Caco-2 (cell line): ENCODE measurements around the gene MED12L. TPM values are rescaled to one million over a fixed set of nuclear protein-coding genes. Genes with fewer than 3 reads are reported as not detected.

ENCODE experiments used
- BruUV-seq: library from RNA; stranded (reverse); fragments of 400-500 nt; replicated peaks from 2 replicates; lab custom pipeline; 2021; lab: Mats Ljungman, UMichigan
- CTCF ChIA-PET: fragments of 300-600 bp; sonication (Branson Sonifier 250); formaldehyde crosslinking; loops from one replicate; lab custom pipeline; 2022; ENCODE audit warnings: antibody characterized with exemption; lab: Charles Lee
- POLR2A ChIA-PET: fragments of 300-600 bp; sonication (Branson Sonifier 250); formaldehyde crosslinking; loops from one replicate; lab custom pipeline; 2022; ENCODE audit warnings: antibody characterized with exemption; lab: Charles Lee
- DNase-seq, 2 experiments: peaks; one replicate each; pipeline versions ENCODE4 v3.0.0 to v3.0.0-alpha.2; 2020 to 2022
- H3K27me3 ChIP-seq: replicated peaks from 2 replicates; pipeline ENCODE4 v1.6.0; 2011; ENCODE audit warnings: low read length; ENCODE audit not compliant: control insufficient read depth, insufficient read depth
- H3K36me3 ChIP-seq: 2 replicates; pipeline ENCODE4 v1.5.1; 2011; ENCODE audit warnings: low read length; ENCODE audit not compliant: control insufficient read depth, insufficient read depth
- H3K4me1 ChIP-seq: fragments of 250-450 bp; sonication (Bioruptor Pico); 2 replicates; pipeline ENCODE4 v1.5.1; 2020; ENCODE audit warnings: mild to moderate bottlenecking
- H3K4me3 ChIP-seq: 2 replicates; pipeline ENCODE4 v1.5.1; 2011; ENCODE audit warnings: low read depth, mild to moderate bottlenecking, control low read depth, low read length
- H3K9me3 ChIP-seq: fragments of 250-450 bp; sonication (Bioruptor Pico); 2 replicates; pipeline ENCODE4 v1.5.1; 2020; ENCODE audit warnings: mild to moderate bottlenecking, moderate library complexity
- H3K27ac Mint-ChIP-seq: one replicate; pipeline ENCODE4 v1.8.0; 2022; ENCODE audit warnings: mixed read lengths; ENCODE audit not compliant: unreplicated experiment
- H3K27me3 Mint-ChIP-seq: one replicate; pipeline ENCODE4 v1.8.0; 2022; ENCODE audit warnings: mixed read lengths; ENCODE audit not compliant: insufficient read depth, unreplicated experiment
- H3K36me3 Mint-ChIP-seq: one replicate; pipeline ENCODE4 v1.8.0; 2022; ENCODE audit warnings: mild to moderate bottlenecking, mixed read lengths; ENCODE audit not compliant: insufficient read depth, unreplicated experiment
- H3K4me1 Mint-ChIP-seq: one replicate; pipeline ENCODE4 v1.8.0; 2022; ENCODE audit warnings: low read depth, mixed read lengths; ENCODE audit not compliant: unreplicated experiment
- H3K4me3 Mint-ChIP-seq: one replicate; pipeline ENCODE4 v1.8.0; 2022; ENCODE audit warnings: mild to moderate bottlenecking, moderate library complexity, mixed read lengths; ENCODE audit not compliant: unreplicated experiment
- H3K9me3 Mint-ChIP-seq: one replicate; pipeline ENCODE4 v1.8.0; 2022; ENCODE audit warnings: mixed read lengths; ENCODE audit not compliant: unreplicated experiment
- CTCF ChIP-seq, 2 experiments: fragments of 200-600 bp in 1 of 2; IDR thresholded peaks; 1 replicate in 1 of 2; 2 replicates in 1 of 2; pipeline versions ENCODE4 v1.5.1 to v1.8.0; 2011 to 2022; ENCODE audit warnings: antibody characterized with exemption in 1 of 2, control low read depth in 1 of 2, inconsistent platforms in 1 of 2, low read depth in 1 of 2, low read length in 1 of 2, mild to moderate bottlenecking in 1 of 2, moderate library complexity in 1 of 2; ENCODE audit not compliant: insufficient read depth in 1 of 2, severe bottlenecking in 1 of 2, unreplicated experiment in 1 of 2
- intact Hi-C: fragments of 100-400 bp; cut with micrococcal nuclease; formaldehyde crosslinking; loops from one replicate; pipeline ENCODE4 v1.10.0; 2022; ENCODE audit not compliant: unreplicated experiment
- total RNA-seq: library from RNA; stranded (reverse); gene quantifications from 2 replicates; pipeline ENCODE4 v1.2.3, GENCODE V29; 2022

Gene MED12L
- total RNA-seq, 1 experiment from 2014 or later = 21.5 TPM

DNA sequence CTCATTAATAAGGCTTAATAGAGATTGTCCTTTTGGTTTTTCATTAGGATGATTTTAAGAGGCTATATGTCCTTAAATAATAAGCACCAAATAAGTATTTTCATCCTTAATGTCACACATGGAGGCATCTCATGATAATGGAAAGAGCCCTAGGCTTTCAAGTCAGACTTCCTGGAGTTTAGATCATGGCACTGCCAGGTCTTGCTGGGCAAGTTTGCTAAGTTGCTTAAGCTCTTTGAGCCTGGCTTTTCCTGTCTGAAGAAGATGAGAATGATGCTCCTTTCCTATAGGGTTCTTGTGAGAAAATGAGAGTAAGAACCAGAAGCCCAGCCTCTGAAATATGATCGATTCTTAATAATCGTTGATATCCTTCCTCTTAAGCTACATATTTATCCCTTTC, 322.5 kb downstream of the MED12L start:
- Mint-ChIP-seq H3K27ac (no peak overlapping the region), H3K4me3 (no peak overlapping the region), H3K36me3 (no peaks in the 10 kb centered on the region), H3K4me1 (no peaks in the 10 kb centered on the region), H3K27me3 (no peaks in the 10 kb centered on the region), H3K9me3 (no peaks in the 10 kb centered on the region)
- no peak overlapping the region for H3K4me3 ChIP-seq
- H3K4me1 ChIP-seq = no peaks in the 10 kb centered on the region
- no TSS peak for BruUV-seq
- no peak for TF ChIP-seq CTCF (IDR thresholded peaks at IDR 0.05; ENCODE audit: insufficient read depth in 1 of 2, low read depth in 1 of 2, low read length in 1 of 2, severe bottlenecking in 1 of 2, unreplicated experiment in 1 of 2)
- H3K36me3 ChIP-seq = no peaks in the 10 kb centered on the region
- POLR2A ChIA-PET = no interaction called here
- no peaks in the 10 kb centered on the region for H3K27me3 ChIP-seq
- no peak for DNase-seq
- intact Hi-C loops = no loop called here
- no peaks in the 10 kb centered on the region for H3K9me3 ChIP-seq
- CTCF ChIA-PET = no interaction called here

GRCh38 chr3:151410891-151411559, 325.6 kb downstream of the MED12L start:
- DNase-seq = no peak
- no peaks in the 10 kb centered on the region for H3K27me3 Mint-ChIP-seq
- BruUV-seq = no TSS peak
- Histone ChIP-seq H3K27me3 (no peaks in the 10 kb centered on the region), H3K4me1 (no peaks in the 10 kb centered on the region), H3K4me3 (no peak overlapping the region), H3K36me3 (no peaks in the 10 kb centered on the region), H3K9me3 (no peaks in the 10 kb centered on the region)
- intact Hi-C loops = no loop called here
- H3K36me3 Mint-ChIP-seq = peaks cover 7% of the 10 kb centered on the region
- no peaks in the 10 kb centered on the region for H3K9me3 Mint-ChIP-seq
- TF ChIP-seq CTCF (IDR thresholded peaks at IDR 0.05; ENCODE audit: insufficient read depth in 1 of 2, low read depth in 1 of 2, low read length in 1 of 2, severe bottlenecking in 1 of 2, unreplicated experiment in 1 of 2) = no peak
- no peak overlapping the region for H3K4me3 Mint-ChIP-seq
- CTCF ChIA-PET = no interaction called here
- H3K27ac Mint-ChIP-seq = no peak overlapping the region
- H3K4me1 Mint-ChIP-seq = no peaks in the 10 kb centered on the region
- POLR2A ChIA-PET = no interaction called here

DNA sequence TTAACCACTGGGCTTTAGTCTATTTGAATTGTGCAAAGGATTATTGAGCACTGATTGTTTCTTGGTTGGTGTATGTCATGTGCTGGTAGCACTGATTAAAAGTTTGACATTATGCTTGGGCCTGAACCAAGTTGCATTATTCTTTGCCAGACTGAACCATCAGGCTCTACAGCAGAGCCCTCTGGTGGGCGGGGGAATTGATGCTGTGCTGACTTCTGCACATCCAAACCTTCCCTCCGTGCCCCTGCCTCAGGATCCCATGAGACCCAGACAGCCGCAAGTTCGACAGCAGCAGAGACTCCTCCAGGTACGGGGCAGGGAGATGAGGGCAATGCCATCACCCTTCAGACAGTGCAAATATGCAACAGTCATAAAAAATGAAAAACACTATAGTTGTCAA, 327.5 kb downstream of the MED12L start:
- no peaks in the 10 kb centered on the region for H3K4me1 Mint-ChIP-seq
- intact Hi-C loops = no loop called here
- BruUV-seq = no TSS peak
- H3K27me3 Mint-ChIP-seq = no peaks in the 10 kb centered on the region
- H3K4me3 Mint-ChIP-seq = no peak overlapping the region
- no peaks in the 10 kb centered on the region for H3K9me3 Mint-ChIP-seq
- CTCF ChIA-PET = no interaction called here
- Histone ChIP-seq H3K4me3 (no peak overlapping the region), H3K36me3 (no peaks in the 10 kb centered on the region), H3K4me1 (no peaks in the 10 kb centered on the region), H3K27me3 (no peaks in the 10 kb centered on the region), H3K9me3 (no peaks in the 10 kb centered on the region)
- no peak overlapping the region for H3K27ac Mint-ChIP-seq
- H3K36me3 Mint-ChIP-seq = peaks cover 7% of the 10 kb centered on the region
- POLR2A ChIA-PET = no interaction called here
- DNase-seq = no peak
- no peak for TF ChIP-seq CTCF (IDR thresholded peaks at IDR 0.05; ENCODE audit: insufficient read depth in 1 of 2, low read depth in 1 of 2, low read length in 1 of 2, severe bottlenecking in 1 of 2, unreplicated experiment in 1 of 2)
